ENCODE data around the gene SIGLEC14. TPM values are rescaled to one million over a fixed set of nuclear protein-coding genes. Genes with fewer than 3 reads are reported as not detected.
A peak's percentile ranks its signal among the peaks of the same experiment; 100 is the strongest.
"Not testable (repeated sequence)": the region's sequence is repeated elsewhere in the genome, so short reads cannot be mapped to it uniquely, and the experiment has no call there.

SIGLEC14 gene
- total RNA-seq (0.58 TPM in 1 of 2 replicates, not detected in the other), polyA plus RNA-seq (0.10 and 0.14 TPM in 2 replicates), polyA minus RNA-seq (0.17 and 0.46 TPM in 2 replicates), Bru-seq, nascent RNA (not detected), BruChase-seq, experiment 1, labeled RNA remaining after a 6-hour chase (percentile 27 among the genes with signal in this experiment), BruChase-seq, experiment 2, labeled RNA remaining after a 2-hour chase (percentile 30 among the genes with signal in this experiment)
- 0.05 and 0.10 TPM in 2 replicates for polyA plus RNA-seq (2011; cell fraction: cytosol; rRNA removed)
- 0.11 TPM in 1 of 2 replicates, not detected in the other for polyA plus RNA-seq (2011; cell fraction: nucleus; rRNA removed)
- 0.13 and 0.16 TPM in 2 replicates for polyA plus RNA-seq (2012)
- not detected for polyA minus RNA-seq (2011; cell fraction: cytosol; rRNA and poly(A)+ RNA removed)
- not detected in 2 replicates for polyA minus RNA-seq (2011; cell fraction: nucleus; rRNA and poly(A)+ RNA removed)
- long read RNA-seq: 0 reads

- H3K9me1 ChIP-seq (replicated peaks; ENCODE audit: control insufficient read depth, extremely low read depth, insufficient read depth, low read length); H3K4me2 ChIP-seq (ENCODE audit: insufficient read depth, low read length); intact Hi-C loops (cut with micrococcal nuclease); H3K9me3 ChIP-seq (replicated peaks; ENCODE audit: control insufficient read depth, insufficient read depth, low read length); H3K79me2 ChIP-seq (ENCODE audit: control insufficient read depth, insufficient read depth, low read length); H3K4me3 ChIP-seq (replicated peaks in 1 of 3; ENCODE audit: insufficient read depth in 1 of 3, low read depth in 1 of 3, low read length in 3 of 3); DNase-seq (ENCODE audit: low read depth, low spot score); H2AFZ ChIP-seq (ENCODE audit: low read depth, low read length); BruUV-seq (replicated peaks); H3K4me1 ChIP-seq (ENCODE audit: control insufficient read depth, extremely low read depth, insufficient read depth, low read length); FAIRE-seq; H3K27me3 ChIP-seq (ENCODE audit: control insufficient read depth in 2 of 2, insufficient read depth in 2 of 2, low read length in 2 of 2); POLR2A ChIA-PET; H3K27ac ChIP-seq (ENCODE audit: insufficient read depth, low read depth, low read length); H3K36me3 ChIP-seq (ENCODE audit: control insufficient read depth in 2 of 2, extremely low read depth in 1 of 2, insufficient read depth in 2 of 2, low read length in 2 of 2); H3K9ac ChIP-seq (replicated peaks; ENCODE audit: extremely low read depth, insufficient read depth, low read length); dilution Hi-C loops (cut with MboI; ENCODE audit: extremely low pct_ligation_motif_present, low sequenced_read_pairs); H4K20me1 ChIP-seq (replicated peaks; ENCODE audit: control insufficient read depth, extremely low read depth, insufficient read depth, low read length): not testable (repeated sequence)
- CTCF ChIA-PET: interaction anchor here (1.1 to 2.5 kb wide), 2 partner anchors 9 to 10 kb away, joined by 3 to 16 read pairs; no protein-coding TSS in a partner anchor
Observed at GRCh38 chr19:51646730-51647129, at the start of gene SIGLEC14. Gene SIGLEC14, minus strand, starts transcription at chr19:51646825. Its CDS starts 66 bp downstream, at chr19:51646759.

GRCh38 chr19:51695702-51696315 lies 49.2 kb upstream of the SIGLEC14 start:
- ChIA-PET CTCF (no interaction called here), POLR2A (no interaction called here)
- TF ChIP-seq POLR2AphosphoS5 (IDR thresholded peaks at IDR 0.05; ENCODE audit: insufficient read depth, low read depth, low read length) (no peak), JUN (IDR thresholded peaks at IDR 0.05; ENCODE audit: borderline replicate concordance, insufficient read depth, insufficient read length, low read depth) (no peak), GATA2 (IDR thresholded peaks at IDR 0.05; ENCODE audit: insufficient read depth, insufficient read length, low read depth, low read length) (no peak)
- DNase-seq (ENCODE audit: low read depth, low spot score) (no peak), FAIRE-seq (no peak)
- Histone ChIP-seq H3K27me3 (ENCODE audit: control insufficient read depth in 2 of 2, insufficient read depth in 2 of 2, low read length in 2 of 2) (no peaks in the 10 kb centered on the region), H3K9ac (replicated peaks; ENCODE audit: extremely low read depth, insufficient read depth, low read length) (no peak overlapping the region), H3K9me3 (replicated peaks; ENCODE audit: control insufficient read depth, insufficient read depth, low read length) (no peaks in the 10 kb centered on the region), H3K36me3 (ENCODE audit: control insufficient read depth in 2 of 2, extremely low read depth in 1 of 2, insufficient read depth in 2 of 2, low read length in 2 of 2) (peaks cover 18 to 46% of the 10 kb centered on the region in 2 experiments), H3K27ac (ENCODE audit: insufficient read depth, low read depth, low read length) (no peak overlapping the region), H3K79me2 (ENCODE audit: control insufficient read depth, insufficient read depth, low read length) (peaks cover 61% of the 10 kb centered on the region), H3K4me3 (replicated peaks in 1 of 3; ENCODE audit: insufficient read depth in 1 of 3, low read depth in 1 of 3, low read length in 3 of 3) (no peak overlapping the region), H3K4me2 (ENCODE audit: insufficient read depth, low read length) (no peak overlapping the region), H3K4me1 (ENCODE audit: control insufficient read depth, extremely low read depth, insufficient read depth, low read length) (peaks cover 10% of the 10 kb centered on the region), H4K20me1 (replicated peaks; ENCODE audit: control insufficient read depth, extremely low read depth, insufficient read depth, low read length) (peaks cover 5% of the 10 kb centered on the region), H3K9me1 (replicated peaks; ENCODE audit: control insufficient read depth, extremely low read depth, insufficient read depth, low read length) (no peaks in the 10 kb centered on the region), H2AFZ (ENCODE audit: low read depth, low read length) (no peak overlapping the region)
- no TSS peak for BruUV-seq (replicated peaks)
- intact Hi-C loops (cut with micrococcal nuclease): no loop called here
- dilution Hi-C loops (cut with MboI; ENCODE audit: extremely low pct_ligation_motif_present, low sequenced_read_pairs): no loop called here
